Measurements from ENCODE around the gene TBCD.

The TBCD gene

GRCh38 chr17:82789051-82789592 lies 37.3 kb downstream of the TBCD start:
- no peak for DNase-seq (ENCODE audit: extremely low read depth in 1 of 2, low read depth in 1 of 2)

- DNase-seq (ENCODE audit: extremely low read depth in 1 of 2, low read depth in 1 of 2) = no peak
Measured at GRCh38 chr17:82789806-82790205, 37.9 kb downstream of the TBCD start.

GRCh38 chr17:82790391-82790790 lies 38.5 kb downstream of the TBCD start:
- no peak for DNase-seq (ENCODE audit: extremely low read depth in 1 of 2, low read depth in 1 of 2)

- no peak for DNase-seq (ENCODE audit: extremely low read depth in 1 of 2, low read depth in 1 of 2)
Measured at GRCh38 chr17:82791532-82791931, 39.7 kb downstream of the TBCD start.

- DNase-seq (ENCODE audit: extremely low read depth in 1 of 2, low read depth in 1 of 2) = no peak
Measured at GRCh38 chr17:82793974-82794630, 42.2 kb downstream of the TBCD start.

GRCh38 chr17:82794781-82795482 lies 43.1 kb downstream of the TBCD start:
- DNase-seq (ENCODE audit: extremely low read depth in 1 of 2, low read depth in 1 of 2) = no peak

GRCh38 chr17:82795615-82796014 lies 43.8 kb downstream of the TBCD start:
- DNase-seq (ENCODE audit: extremely low read depth in 1 of 2, low read depth in 1 of 2) = no peak

- DNase-seq (ENCODE audit: extremely low read depth in 1 of 2, low read depth in 1 of 2) = no peak
Measured at GRCh38 chr17:82797061-82797460, 45.2 kb downstream of the TBCD start.

GRCh38 chr17:82798752-82799151 lies 46.9 kb downstream of the TBCD start:
- no peak for DNase-seq (ENCODE audit: extremely low read depth in 1 of 2, low read depth in 1 of 2)

- no peak for DNase-seq (ENCODE audit: extremely low read depth in 1 of 2, low read depth in 1 of 2)
Measured at GRCh38 chr17:82799591-82799990, 47.7 kb downstream of the TBCD start.

- no peak for DNase-seq (ENCODE audit: extremely low read depth in 1 of 2, low read depth in 1 of 2)
Measured at GRCh38 chr17:82800885-82801284, 49.0 kb downstream of the TBCD start.

GRCh38 chr17:82801377-82801970 lies 49.6 kb downstream of the TBCD start:
- no peak for DNase-seq (ENCODE audit: extremely low read depth in 1 of 2, low read depth in 1 of 2)

- DNase-seq (ENCODE audit: extremely low read depth in 1 of 2, low read depth in 1 of 2) = no peak
Measured at GRCh38 chr17:82802075-82802780, 50.4 kb downstream of the TBCD start.

GRCh38 chr17:82803185-82803584 lies 51.3 kb downstream of the TBCD start:
- DNase-seq (ENCODE audit: extremely low read depth in 1 of 2, low read depth in 1 of 2) = no peak

- no peak for DNase-seq (ENCODE audit: extremely low read depth in 1 of 2, low read depth in 1 of 2)
Measured at GRCh38 chr17:82803606-82804005, 51.7 kb downstream of the TBCD start.

GRCh38 chr17:82804442-82805191 lies 52.8 kb downstream of the TBCD start:
- no peak for DNase-seq (ENCODE audit: extremely low read depth in 1 of 2, low read depth in 1 of 2)

- no peak for DNase-seq (ENCODE audit: extremely low read depth in 1 of 2, low read depth in 1 of 2)
Measured at GRCh38 chr17:82805254-82805653, 53.4 kb downstream of the TBCD start.

- DNase-seq (ENCODE audit: extremely low read depth in 1 of 2, low read depth in 1 of 2) = no peak
Measured at GRCh38 chr17:82805823-82806222, 54.0 kb downstream of the TBCD start.

- DNase-seq (ENCODE audit: extremely low read depth in 1 of 2, low read depth in 1 of 2) = no peak
Measured at GRCh38 chr17:82806645-82807044, 54.8 kb downstream of the TBCD start.

GRCh38 chr17:82807101-82807500 lies 55.2 kb downstream of the TBCD start:
- DNase-seq (ENCODE audit: extremely low read depth in 1 of 2, low read depth in 1 of 2) = no peak

GRCh38 chr17:82807562-82807961 lies 55.7 kb downstream of the TBCD start:
- no peak for DNase-seq (ENCODE audit: extremely low read depth in 1 of 2, low read depth in 1 of 2)
